Keratinocyte (primary cell): ENCODE results near the gene CIBAR2.

ENCODE experiments used
- CTCF ChIP-seq, 3 experiments: IDR thresholded peaks in 1 of 3; conservative IDR thresholded peaks in 1 of 3; optimal IDR thresholded peaks in 1 of 3; 2 replicates in 2 of 3; 3 replicates in 1 of 3; pipeline versions ENCODE3 to v1.5.1; 2011; ENCODE audit warnings: low read length in 3 of 3, mild to moderate bottlenecking in 3 of 3, moderate library complexity in 2 of 3, control low read depth in 1 of 3, inconsistent platforms in 1 of 3; ENCODE audit not compliant: insufficient read depth in 2 of 3; ENCODE audit errors: extremely low read depth in 1 of 3
- EZH2 ChIP-seq: IDR thresholded peaks from one replicate; pipeline ENCODE4 v1.6.1; 2012; ENCODE audit warnings: inconsistent platforms, mild to moderate bottlenecking, low read length, moderate library complexity

DNA sequence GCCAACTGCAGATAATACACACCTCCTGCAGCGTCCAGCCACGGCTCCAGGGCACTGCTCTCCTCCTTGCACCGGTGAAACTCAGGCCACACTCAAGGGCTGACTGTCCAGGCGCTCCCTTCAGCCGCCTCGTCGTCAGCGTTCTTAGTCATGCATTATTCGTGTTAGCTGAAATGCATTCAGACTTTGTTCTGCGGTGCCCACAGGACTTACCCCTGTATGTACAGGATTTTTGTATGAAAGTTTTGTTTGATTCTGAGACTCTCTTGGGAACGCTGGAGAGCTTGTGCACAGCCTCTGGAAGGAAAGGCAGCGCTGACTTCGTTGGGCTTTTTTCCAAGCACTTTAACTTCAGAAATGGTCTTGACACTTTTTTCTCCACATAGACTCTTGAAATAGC, 22.1 kb downstream of the CIBAR2 start:
- TF ChIP-seq CTCF (optimal IDR thresholded peaks at IDR 0.05 in 1 of 3, IDR thresholded peaks at IDR 0.05 in 1 of 3, conservative IDR thresholded peaks at IDR 0.05 in 1 of 3; ENCODE audit: extremely low read depth in 1 of 3, insufficient read depth in 2 of 3, low read length in 3 of 3): no peak
- TF ChIP-seq EZH2: no peak
